ENCODE results near the gene SEC14L3.

The SEC14L3 gene

GRCh38 chr22:30421695-30422480 lies 49.9 kb downstream of the SEC14L3 start:
- no peak for DNase-seq

DNA sequence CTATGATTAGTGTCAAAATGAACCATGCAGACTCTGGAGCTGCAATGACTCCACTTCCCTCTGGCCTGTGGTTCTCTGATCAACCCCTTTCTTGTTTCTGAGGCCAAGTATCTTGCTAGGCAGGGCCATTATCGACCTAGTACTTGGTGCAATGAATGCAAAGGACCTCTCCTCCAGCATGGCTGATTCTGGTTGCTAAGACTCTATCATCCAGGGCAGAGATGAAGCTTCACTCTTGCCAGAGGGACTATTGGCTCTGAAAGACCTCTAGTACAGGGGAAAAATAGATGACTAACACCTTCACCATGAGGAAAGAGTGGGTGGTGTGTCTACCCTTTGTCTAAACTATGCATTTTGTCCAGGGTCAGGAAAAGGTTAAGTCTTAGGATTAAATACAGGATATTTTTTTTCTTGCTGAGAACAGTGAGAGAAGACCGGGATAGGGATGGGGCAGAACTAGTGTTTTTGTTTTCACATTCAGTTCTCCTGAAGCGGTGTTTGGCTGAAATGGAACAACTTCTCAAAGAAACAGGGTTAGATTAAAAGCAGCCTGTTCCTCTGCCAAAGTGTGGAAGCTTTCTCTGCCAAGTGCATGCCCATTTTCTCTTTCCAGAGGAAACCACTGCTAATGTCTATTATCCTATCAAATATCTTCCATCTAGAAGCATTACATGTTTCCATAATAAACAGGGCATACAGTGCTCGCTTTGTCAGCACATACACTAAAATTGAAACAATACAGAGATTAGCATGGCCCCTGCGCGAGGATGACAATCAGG lies 51.3 kb downstream of the SEC14L3 start:
- no peak for DNase-seq

GRCh38 chr22:30416837-30417236 lies 55.0 kb downstream of the SEC14L3 start:
- no peak for DNase-seq

DNA sequence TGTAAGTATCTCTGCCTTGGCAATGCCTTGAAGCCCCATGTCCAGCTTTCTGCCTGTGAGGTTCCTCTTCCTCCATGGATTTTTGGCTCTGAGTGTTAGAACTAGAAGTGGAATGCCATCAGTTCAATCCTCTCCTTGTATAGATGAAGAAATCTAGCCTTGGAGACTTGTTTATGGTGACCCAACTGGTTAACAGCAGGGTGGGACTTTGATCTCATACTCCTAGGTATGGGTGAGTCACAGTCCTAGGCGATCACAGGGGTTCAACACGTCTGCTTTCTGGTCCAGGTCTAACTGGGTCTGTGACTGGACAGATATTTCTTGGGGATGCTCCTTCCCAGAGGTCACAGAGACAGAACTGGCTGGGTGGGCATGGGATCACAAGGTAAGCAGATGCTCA lies 55.4 kb downstream of the SEC14L3 start:
- no peak for DNase-seq

- no peak for DNase-seq
These were observed 57.2 kb downstream of the SEC14L3 start for GRCh38 chr22:30414525-30415047.

- no peak for DNase-seq
These were observed 57.9 kb downstream of the SEC14L3 start for GRCh38 chr22:30413745-30414524.

GRCh38 chr22:30413001-30413400 lies 58.8 kb downstream of the SEC14L3 start:
- DNase-seq, result no peak

DNA sequence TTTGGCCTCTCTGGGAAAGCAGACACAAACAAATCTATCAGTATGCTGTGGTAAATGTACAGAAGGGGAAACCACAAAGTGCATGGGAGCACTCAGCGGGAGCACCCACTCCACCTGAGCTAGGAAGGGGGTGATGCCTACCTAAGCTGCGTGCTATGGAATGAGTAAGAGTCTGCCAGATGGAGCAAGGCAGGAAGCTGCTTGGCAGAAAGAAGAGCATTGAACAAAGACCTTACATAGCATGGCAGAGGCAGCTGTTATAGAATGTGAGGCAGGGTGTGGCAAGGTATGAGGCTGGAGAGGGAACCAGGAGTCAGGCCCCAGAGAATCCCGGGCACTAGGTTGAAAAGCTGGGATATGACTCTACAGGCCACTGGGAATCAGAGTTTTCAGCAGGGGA lies 60.0 kb downstream of the SEC14L3 start:
- DNase-seq, result no peak
